HUDEP-2 (cell line): ENCODE data around the gene EDN2.

ENCODE experiments used
- DNase-seq, 76 experiments: peaks; one replicate each; lab custom pipeline; 2025; ENCODE audit not compliant: unreplicated experiment in 76 of 76; lab: John Stamatoyannopoulos, UW

The EDN2 gene

DNA sequence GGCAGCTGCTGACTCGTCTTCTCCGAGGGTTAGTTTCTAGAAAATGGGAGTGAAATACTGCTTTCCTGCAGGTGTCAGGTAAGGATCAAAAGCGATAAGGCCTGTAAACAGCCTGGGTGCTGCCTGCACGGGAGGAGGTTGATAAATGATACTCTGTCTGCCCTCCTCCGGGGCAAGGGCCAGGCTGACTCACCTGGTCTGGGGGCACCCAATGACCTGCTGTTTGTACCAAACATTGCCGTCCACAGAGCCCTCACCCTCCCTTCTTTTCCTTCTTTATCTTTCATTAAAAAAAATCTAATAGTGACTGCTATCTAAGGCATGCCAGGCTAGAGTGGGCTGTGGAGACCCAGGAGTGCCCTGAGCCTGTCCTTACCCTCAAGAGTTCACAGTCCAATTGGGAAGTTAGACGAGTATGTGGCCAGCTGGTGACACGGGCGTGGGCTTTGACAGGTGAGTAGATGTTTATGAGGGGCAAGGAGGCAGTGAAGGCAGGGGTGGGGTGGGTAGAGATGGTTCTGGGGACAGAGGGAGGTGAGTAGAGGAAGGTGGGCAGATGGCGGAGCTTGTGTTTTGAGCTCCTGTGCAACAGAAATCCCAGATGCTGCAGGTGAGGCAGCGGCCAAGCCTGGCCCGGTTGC, 16.2 kb downstream of the EDN2 start:
- DNase-seq, result no peak

- DNase-seq, result no peak
Observed at GRCh38 chr1:41467673-41468072, 16.8 kb downstream of the EDN2 start.

DNA sequence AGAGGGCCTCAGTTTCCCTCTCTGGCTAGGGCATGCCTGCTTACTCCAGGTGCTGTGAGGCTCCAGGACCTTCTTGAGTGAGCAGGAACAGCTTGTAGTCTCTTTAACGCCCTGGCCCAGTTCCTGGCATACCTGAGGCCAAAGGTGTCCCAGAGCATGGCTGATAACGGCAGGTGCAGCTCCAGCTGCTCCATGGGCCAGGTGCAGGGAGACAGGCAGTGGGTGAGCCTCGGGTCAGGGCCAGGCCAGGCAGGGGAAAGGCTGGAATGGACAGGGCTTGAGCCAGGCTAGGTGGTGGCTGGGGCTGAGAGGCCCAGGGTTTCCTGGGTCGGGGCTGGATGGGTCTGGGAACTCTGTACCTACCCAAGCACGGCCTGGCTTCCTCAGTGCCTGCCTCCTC, 18.3 kb downstream of the EDN2 start:
- no peak for DNase-seq

GRCh38 chr1:41465741-41466140, 18.7 kb downstream of the EDN2 start:
- no peak for DNase-seq

GRCh38 chr1:41464885-41465284, 19.6 kb downstream of the EDN2 start:
- no peak for DNase-seq

- DNase-seq, result no peak
Observed at GRCh38 chr1:41463516-41463915, 21.0 kb downstream of the EDN2 start.

DNA sequence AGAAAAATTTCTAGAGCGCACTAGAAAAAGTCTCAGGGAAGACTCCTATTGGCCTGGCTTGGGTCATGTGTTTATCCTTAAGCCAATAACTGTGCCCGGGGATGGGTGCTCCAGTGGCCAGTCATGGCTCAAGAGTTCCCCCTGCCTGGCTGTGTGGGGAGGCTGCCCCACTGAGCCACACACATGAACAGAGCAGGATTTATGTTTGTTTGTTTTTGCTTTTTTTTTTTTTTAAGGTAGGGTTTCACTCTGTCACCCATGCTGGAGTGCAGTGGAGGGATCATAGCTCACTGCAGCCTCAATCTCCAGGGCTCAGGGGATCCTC, 21.8 kb downstream of the EDN2 start:
- no peak for DNase-seq

DNA sequence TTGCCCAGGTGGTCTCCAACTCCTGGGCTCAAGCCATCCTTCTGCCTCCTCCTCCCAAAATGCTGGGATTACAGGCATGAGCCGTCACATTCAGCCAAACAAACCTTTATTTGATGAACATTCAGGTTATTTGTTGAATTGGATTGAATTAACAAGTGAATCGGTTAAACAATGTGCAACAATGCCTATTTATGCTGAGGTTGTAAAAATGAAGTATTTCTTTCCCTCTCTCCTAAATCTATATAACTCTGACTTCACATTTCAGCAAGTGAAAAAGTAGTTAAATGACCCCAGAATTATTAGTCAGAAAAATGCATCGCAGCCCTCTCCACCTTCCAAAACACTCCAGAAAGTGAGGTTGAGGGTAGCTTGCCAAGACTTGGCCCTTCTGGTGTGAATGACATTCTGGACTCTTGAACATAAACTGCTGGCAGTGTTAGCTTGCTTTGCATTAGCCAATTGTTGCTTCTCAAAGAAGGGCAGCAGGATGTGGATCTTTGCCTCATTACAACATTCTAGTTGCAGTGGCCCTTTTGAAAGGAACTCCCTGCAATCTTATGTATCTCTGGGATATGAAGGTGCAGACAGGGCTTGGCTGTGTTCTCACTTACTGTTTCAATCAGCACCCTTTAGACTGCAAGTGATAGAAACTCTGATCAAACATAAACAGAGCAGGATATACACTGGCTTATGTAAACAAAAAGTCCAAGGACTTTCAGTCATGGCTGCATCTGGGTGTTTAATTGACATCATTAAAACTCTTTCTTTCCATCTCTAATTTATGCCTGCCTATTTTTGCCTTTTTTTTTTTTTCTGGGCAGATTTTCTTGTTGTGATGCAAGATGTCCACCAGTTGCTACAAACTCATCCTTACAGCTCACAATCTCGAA, 22.4 kb downstream of the EDN2 start:
- no peak for DNase-seq

- no peak for DNase-seq
Observed at GRCh38 chr1:41456847-41457540, 27.5 kb downstream of the EDN2 start.

DNA sequence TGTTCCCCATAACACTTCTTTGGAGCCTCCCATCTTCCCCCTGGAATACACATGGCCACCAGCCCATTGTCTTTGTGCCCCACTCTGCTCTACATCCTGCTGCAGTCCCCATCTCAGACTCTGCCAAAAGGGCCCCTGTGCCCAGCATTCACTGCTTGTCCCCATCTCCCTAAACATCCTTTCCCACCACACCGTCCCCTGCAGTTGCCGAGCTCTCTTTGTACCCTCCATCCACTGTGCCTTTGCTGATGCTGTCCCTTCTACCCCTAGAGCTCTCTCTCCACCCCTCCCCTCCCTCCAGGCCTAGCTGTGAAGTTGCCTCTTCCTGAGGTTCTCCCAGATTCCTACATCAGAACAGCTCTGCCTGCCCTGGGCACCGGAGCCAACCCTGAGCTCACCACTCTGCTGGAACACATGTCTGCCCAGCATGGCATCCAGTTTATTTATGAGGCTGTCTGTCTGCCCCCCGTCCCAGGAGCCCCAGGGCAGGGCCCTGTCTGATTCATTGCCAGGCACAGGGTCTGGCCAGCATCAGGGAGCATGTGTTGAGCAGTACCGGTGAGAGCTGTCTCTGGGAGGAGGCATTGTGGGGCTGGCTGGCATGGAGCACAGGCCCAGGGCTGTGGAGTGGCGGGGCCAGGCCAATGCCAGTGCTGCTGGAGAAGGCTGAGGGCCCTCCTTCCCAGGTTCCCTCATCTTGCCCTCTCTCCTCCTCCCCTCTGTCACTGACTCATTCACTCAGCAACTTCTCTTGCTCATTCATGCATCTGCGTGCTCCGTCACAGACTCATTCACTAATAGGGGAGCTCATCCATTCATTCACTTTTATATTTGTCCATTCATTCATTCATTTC, 28.8 kb downstream of the EDN2 start:
- DNase-seq, result no peak

- DNase-seq, result no peak
Observed at GRCh38 chr1:41454406-41454805, 30.1 kb downstream of the EDN2 start.

- no peak for DNase-seq
Observed at GRCh38 chr1:41452704-41453290, 31.7 kb downstream of the EDN2 start.

DNA sequence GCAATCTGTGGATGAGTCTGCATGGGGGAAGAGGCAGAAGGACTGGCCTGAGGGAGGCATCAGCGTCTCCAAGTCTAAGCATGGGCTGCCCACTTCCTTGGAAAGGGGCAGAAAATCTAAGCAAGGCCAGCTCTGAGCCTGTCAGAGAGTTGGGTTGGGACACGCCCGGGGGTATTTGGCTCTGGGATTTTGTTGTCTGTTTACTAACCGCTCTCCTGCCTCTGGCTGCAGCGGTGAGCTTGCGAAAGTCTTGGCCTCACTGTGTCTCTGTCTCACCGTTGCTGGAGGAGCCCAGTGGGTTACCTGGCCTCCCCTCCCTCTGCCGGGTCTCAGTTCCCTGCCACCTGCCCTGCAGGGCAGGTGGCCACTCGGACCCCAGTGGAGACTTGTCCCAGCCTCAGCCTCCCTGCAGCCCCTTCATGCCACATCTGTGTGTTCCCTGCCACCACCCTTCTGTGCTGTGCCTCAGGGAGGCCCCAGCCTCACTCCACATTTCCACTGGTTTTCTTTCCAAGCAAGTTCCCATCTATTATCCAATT, 33.7 kb downstream of the EDN2 start:
- DNase-seq, result no peak

GRCh38 chr1:41449326-41449921, 35.1 kb downstream of the EDN2 start:
- no peak for DNase-seq

DNA sequence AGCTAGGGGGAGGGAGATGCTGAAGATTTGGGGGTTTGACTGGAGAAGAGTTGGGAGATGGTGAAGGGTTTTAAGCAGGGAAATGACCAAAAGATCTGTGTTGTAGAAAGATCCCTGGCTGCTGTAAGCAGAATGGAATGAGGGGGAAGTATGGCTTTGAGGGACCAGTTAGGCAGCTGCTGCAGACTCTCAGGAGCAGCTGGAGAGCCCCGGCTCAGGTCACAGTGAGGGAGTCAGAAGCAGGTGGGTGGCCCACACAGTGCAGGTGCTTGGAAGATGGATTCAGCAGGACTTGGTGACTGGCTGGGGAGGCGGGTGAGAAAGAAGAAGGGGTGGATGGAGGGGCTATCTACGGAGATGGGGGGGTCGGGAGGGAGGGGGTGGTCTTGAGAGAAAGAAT, 35.7 kb downstream of the EDN2 start:
- no peak for DNase-seq

DNA sequence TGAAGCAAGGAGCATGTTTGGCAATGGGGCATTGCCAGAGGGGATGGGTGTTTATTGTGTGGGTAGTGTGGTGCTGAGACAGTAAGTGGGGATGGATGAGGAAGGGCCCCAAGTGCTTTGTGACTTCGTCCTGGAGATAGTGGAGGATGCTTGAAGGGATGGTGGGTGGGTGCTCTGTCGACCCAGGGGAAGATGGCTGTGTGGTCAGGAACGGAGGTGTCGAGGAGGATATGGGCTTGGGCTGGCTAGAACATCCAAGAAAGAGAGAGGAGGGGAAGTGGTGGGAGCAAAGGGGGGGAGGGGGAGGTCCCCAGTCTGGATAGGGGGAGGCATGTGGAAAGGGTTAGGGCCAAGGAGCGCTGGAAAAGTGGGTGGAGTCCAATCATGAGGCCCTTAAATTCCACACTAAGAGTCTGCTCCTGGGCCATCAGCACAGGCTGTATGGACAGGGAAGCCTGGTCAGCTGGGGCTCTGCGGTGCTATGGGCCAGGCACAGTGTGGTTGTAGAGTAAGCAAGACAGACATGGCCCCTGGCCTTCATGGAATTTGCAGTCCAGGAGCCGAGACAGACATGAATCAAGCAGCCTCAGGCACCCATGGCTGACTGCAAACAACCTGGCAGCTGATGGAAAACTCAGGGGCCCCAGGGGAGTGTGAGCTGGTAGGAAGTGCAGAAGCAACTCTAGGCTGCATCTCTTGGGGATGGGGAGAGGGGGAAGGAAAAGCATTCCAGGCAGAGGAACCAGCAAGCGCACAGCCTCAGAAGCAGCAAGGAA, 36.3 kb downstream of the EDN2 start:
- DNase-seq, result peak in 6 of 76 experiments; percentile 3 to 42 (median 9)

DNA sequence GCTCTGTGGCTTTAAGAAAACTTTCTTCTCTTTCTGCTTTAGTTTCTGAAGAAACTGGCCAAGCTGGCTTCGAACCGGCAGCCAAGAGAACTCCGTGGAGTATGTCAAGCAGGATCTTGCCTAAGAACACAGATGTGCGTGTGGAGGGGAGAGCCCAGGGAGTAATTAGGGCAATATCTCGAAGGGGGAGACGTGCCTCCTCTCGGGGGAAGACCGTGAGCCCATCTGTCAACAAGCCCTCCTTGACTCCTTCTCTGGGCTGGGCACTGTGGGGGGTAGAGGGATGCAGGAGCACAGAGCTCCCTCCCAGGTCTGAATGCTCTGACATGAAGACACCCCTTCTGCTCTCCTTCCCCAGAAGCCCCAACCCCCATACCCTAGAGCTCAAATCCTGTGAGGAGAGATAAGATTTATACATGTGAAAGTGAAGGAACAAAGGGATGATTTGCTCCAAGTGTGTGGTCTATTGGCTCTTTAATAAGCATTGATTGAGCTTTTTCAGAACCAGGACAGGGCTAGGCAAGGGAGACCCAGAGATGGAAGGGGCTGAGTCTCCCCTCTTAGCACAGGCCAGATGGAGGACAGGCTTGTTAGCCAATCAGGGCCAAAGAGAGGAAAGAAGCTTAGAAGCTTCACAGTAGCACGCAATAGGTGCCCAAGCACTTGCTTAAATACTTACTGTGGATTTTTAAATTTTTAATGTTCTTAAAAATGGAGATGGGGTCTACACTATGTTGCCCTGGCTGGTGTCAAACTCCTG, 37.5 kb downstream of the EDN2 start:
- DNase-seq, result no peak

GRCh38 chr1:41444785-41445184, 39.7 kb downstream of the EDN2 start:
- no peak for DNase-seq
